Measurements from ENCODE around the gene TDRD3. TPM values are rescaled to one million over a fixed set of nuclear protein-coding genes. Genes with fewer than 3 reads are reported as not detected.

The TDRD3 gene
- total and polyA plus RNA-seq, 2 donors from 2014 or later = 14.9 to 42.2 TPM

DNA sequence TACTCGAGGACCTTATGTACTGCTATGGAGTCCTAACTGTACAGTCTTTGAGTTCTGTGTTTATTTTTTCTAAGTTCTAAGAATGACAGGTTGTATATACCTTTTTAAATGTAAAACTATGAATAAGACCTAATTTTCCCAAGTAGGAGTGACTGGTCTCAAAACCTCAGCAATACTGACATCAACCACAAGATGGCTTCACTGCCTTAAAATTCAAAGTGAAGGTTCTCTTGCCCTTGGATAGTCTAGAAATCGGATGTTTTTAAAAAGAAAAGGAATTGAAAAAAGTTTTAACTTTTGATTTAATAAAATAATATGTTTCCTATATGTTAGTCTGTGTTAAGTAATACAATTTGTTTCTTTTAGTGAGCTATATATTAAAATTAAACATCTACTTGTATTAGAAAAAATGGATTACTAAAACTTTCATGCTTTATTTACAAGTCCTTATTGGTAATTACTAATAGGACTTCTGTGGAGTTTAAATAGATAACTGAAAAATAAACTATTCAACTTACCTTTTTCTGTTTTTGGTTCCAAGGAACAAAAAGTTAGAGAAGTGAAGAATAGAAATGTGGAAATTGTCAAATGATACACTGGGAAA, 52.0 kb downstream of the TDRD3 start:
- intact Hi-C loops (cut with DNase I) = no loop called here
- Histone ChIP-seq H3K27me3 (ENCODE audit: control insufficient read depth, insufficient read depth, low read length) (no peaks in the 10 kb centered on the region), H3K9ac (ENCODE audit: low read length in 3 of 3) (no peak overlapping the region), H3K9me3 (ENCODE audit: control insufficient read depth in 2 of 3, insufficient read depth in 1 of 3, low read length in 3 of 3) (no peaks in the 10 kb centered on the region), H3K27ac (ENCODE audit: low read depth in 2 of 2, low read length in 2 of 2) (no peak overlapping the region), H3K4me3 (ENCODE audit: low read length in 3 of 3) (no peak overlapping the region), H3K4me1 (ENCODE audit: control insufficient read depth in 2 of 3, insufficient read depth in 2 of 3, low read depth in 1 of 3, low read length in 3 of 3) (no peaks in the 10 kb centered on the region), H3K36me3 (ENCODE audit: control insufficient read depth in 2 of 3, insufficient read depth in 3 of 3, low read length in 3 of 3) (no peaks in the 10 kb centered on the region)
- peak; percentile 98 for FAIRE-seq
- peak; percentile 72 for TF ChIP-seq CTCF (IDR thresholded peaks at IDR 0.05; ENCODE audit: borderline replicate concordance, extremely low read depth, insufficient read depth)
- peak in 3 of 5 donors; percentile 11 to 81 (median 66) for DNase-seq

DNA sequence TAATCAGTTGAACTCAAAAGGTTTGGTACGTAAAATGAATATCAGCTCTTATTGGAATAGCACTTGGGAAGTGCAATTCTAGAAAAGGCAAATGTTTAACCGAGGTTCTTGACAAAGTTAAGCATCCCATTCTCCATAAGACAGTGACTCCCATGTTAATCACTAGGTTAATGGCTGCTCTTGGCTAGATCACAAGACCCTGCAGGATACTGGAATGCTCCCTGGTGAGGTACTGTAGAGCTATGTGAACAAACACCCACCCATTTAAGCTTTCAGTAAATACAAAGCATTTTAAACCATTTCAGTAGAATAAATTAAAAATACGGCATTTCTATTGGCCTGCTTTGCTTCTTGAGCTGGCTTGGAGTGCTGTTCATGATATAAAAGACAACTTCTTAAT, 56.5 kb downstream of the TDRD3 start:
- intact Hi-C loops (cut with DNase I) = no loop called here
- Histone ChIP-seq H3K4me1 (ENCODE audit: control insufficient read depth in 2 of 3, insufficient read depth in 2 of 3, low read depth in 1 of 3, low read length in 3 of 3) (no peaks in the 10 kb centered on the region), H3K27me3 (ENCODE audit: control insufficient read depth, insufficient read depth, low read length) (no peaks in the 10 kb centered on the region), H3K9ac (ENCODE audit: low read length in 3 of 3) (no peak overlapping the region), H3K36me3 (ENCODE audit: control insufficient read depth in 2 of 3, insufficient read depth in 3 of 3, low read length in 3 of 3) (no peaks in the 10 kb centered on the region), H3K4me3 (ENCODE audit: low read length in 3 of 3) (no peak overlapping the region), H3K27ac (ENCODE audit: low read depth in 2 of 2, low read length in 2 of 2) (no peak overlapping the region), H3K9me3 (ENCODE audit: control insufficient read depth in 2 of 3, insufficient read depth in 1 of 3, low read length in 3 of 3) (no peaks in the 10 kb centered on the region)
- no peak for TF ChIP-seq CTCF (IDR thresholded peaks at IDR 0.05; ENCODE audit: borderline replicate concordance, extremely low read depth, insufficient read depth)
- FAIRE-seq (no peak), DNase-seq (no peak)

GRCh38 chr13:60454425-60454824, 57.4 kb downstream of the TDRD3 start:
- FAIRE-seq = no peak

More at GRCh38 chr13:60454425-60454824, 57.4 kb downstream of the TDRD3 start:
- DNase-seq = no peak
- intact Hi-C loops (cut with DNase I) = no loop called here
- Histone ChIP-seq H3K9ac (ENCODE audit: low read length in 3 of 3) (no peak overlapping the region), H3K4me1 (ENCODE audit: control insufficient read depth in 2 of 3, insufficient read depth in 2 of 3, low read depth in 1 of 3, low read length in 3 of 3) (no peaks in the 10 kb centered on the region), H3K4me3 (ENCODE audit: low read length in 3 of 3) (no peak overlapping the region), H3K27me3 (ENCODE audit: control insufficient read depth, insufficient read depth, low read length) (no peaks in the 10 kb centered on the region), H3K9me3 (ENCODE audit: control insufficient read depth in 2 of 3, insufficient read depth in 1 of 3, low read length in 3 of 3) (no peaks in the 10 kb centered on the region), H3K27ac (ENCODE audit: low read depth in 2 of 2, low read length in 2 of 2) (no peak overlapping the region), H3K36me3 (ENCODE audit: control insufficient read depth in 2 of 3, insufficient read depth in 3 of 3, low read length in 3 of 3) (no peaks in the 10 kb centered on the region)
- TF ChIP-seq CTCF (IDR thresholded peaks at IDR 0.05; ENCODE audit: borderline replicate concordance, extremely low read depth, insufficient read depth) = no peak

All from kidney (tissue), 14 donors.